VCaP (cell line): ENCODE measurements around the gene TMEM151A.

ENCODE experiments used
- H3K27ac ChIP-seq: fragments of 450-650 bp; 2 replicates; pipeline ENCODE4 v1.5.1; 2017
- CTCF ChIP-seq: fragments of 450-650 bp; conservative IDR thresholded peaks from 2 replicates; pipeline ENCODE4 v1.5.1; 2017; ENCODE audit warnings: mild to moderate bottlenecking, moderate library complexity

The TMEM151A gene

GRCh38 chr11:66293352-66293751 lies 1.7 kb downstream of the TMEM151A start:
- no peak for TF ChIP-seq CTCF

GRCh38 chr11:66293777-66294625 lies 2.3 kb downstream of the TMEM151A start:
- TF ChIP-seq CTCF, result no peak
- H3K27ac ChIP-seq, result no peak overlapping the region

More at GRCh38 chr11:66293352-66293751, 1.7 kb downstream of the TMEM151A start:
- no peak overlapping the region for H3K27ac ChIP-seq

GRCh38 chr11:66294626-66295620 lies 3.2 kb downstream of the TMEM151A start:
- no peak overlapping the region for H3K27ac ChIP-seq
- TF ChIP-seq CTCF, result no peak

- no peak overlapping the region for H3K27ac ChIP-seq
- no peak for TF ChIP-seq CTCF
Measured at GRCh38 chr11:66297610-66298009, 5.9 kb downstream of the TMEM151A start.

GRCh38 chr11:66299186-66299585 lies 7.5 kb downstream of the TMEM151A start:
- TF ChIP-seq CTCF, result no peak
- H3K27ac ChIP-seq, result no peak overlapping the region

- no peak overlapping the region for H3K27ac ChIP-seq
- TF ChIP-seq CTCF, result no peak
Measured at GRCh38 chr11:66302656-66303055, 11.0 kb downstream of the TMEM151A start.

- no peak for TF ChIP-seq CTCF
- H3K27ac ChIP-seq, result no peak overlapping the region
Measured at GRCh38 chr11:66309475-66309874, 17.8 kb downstream of the TMEM151A start.
